ENCODE measurements around the gene MED15. TPM values are rescaled to one million over a fixed set of nuclear protein-coding genes. Genes with fewer than 3 reads are reported as not detected.

The MED15 gene
- total RNA-seq, 1 donor from 2014 or later: 111 TPM

DNA sequence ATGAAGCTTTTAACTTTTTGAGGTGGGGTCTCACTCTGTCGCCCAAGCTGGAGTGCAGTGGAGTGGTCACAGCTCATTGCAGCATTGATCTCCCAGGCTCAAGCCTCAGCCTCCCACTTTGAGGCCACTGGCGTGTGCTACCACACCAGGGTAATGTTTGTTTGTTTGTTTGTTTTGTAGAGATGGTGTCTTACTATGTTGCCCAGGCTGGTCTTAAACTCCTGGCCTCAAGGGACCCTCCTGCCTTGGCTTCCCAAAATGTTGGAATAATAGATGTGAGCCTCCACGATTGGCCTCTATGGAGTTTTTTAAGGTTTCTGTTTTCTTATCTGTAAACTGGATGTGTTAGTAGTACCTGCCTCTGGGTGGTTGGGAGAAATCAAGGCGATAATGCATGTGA, 41.4 kb downstream of the MED15 start:
- Mint-ChIP-seq H3K27ac (ENCODE audit: unreplicated experiment) (peak overlapping the region; percentile 97), H3K4me1 (ENCODE audit: low read depth) (peaks cover 77% of the 10 kb centered on the region), H3K36me3 (ENCODE audit: low read depth) (peaks cover 12% of the 10 kb centered on the region), H3K9me3 (ENCODE audit: low read depth) (no peaks in the 10 kb centered on the region), H3K27me3 (ENCODE audit: low read depth) (no peaks in the 10 kb centered on the region), H3K4me3 (ENCODE audit: unreplicated experiment) (no peak overlapping the region)
- DNase-seq (ENCODE audit: low spot score): no peak
- TF ChIP-seq, protein P1, sequence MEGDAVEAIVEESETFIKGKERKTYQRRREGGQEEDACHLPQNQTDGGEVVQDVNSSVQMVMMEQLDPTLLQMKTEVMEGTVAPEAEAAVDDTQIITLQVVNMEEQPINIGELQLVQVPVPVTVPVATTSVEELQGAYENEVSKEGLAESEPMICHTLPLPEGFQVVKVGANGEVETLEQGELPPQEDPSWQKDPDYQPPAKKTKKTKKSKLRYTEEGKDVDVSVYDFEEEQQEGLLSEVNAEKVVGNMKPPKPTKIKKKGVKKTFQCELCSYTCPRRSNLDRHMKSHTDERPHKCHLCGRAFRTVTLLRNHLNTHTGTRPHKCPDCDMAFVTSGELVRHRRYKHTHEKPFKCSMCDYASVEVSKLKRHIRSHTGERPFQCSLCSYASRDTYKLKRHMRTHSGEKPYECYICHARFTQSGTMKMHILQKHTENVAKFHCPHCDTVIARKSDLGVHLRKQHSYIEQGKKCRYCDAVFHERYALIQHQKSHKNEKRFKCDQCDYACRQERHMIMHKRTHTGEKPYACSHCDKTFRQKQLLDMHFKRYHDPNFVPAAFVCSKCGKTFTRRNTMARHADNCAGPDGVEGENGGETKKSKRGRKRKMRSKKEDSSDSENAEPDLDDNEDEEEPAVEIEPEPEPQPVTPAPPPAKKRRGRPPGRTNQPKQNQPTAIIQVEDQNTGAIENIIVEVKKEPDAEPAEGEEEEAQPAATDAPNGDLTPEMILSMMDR (IDR thresholded peaks at IDR 0.05): no peak

DNA sequence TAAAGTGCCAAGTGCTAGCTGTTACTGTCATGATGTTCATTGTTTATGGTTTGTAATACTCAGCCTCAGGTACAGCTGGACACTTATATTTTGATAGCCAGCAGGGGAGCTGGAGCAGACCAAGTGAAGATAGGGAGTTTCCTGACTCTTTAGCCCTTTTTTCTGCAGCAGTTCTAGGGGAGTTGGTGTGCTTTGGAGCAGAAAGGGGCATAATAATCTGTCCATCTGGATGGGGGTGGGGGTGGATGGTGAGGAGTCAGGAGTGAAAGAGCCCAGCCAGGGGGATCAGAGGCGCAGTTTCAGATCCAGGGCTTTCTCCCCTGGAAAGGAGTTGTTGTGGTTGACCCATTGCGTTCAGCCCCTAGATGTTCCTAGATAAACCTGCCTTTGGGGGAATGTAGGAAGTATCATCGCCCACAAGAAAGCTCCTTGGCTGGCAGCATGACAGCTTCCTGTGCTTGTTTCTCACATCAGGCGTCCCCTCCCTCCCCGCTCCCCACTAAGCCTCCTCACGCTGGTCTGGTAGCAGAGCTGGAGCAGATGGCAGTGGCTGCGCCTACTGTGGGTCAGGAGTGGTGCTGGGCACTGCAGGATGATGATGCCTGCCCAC, 41.9 kb downstream of the MED15 start:
- no peak overlapping the region for H3K4me3 Mint-ChIP-seq (ENCODE audit: unreplicated experiment)
- H3K4me1 Mint-ChIP-seq (ENCODE audit: low read depth): peaks cover 80% of the 10 kb centered on the region
- DNase-seq (ENCODE audit: low spot score): no peak

DNA sequence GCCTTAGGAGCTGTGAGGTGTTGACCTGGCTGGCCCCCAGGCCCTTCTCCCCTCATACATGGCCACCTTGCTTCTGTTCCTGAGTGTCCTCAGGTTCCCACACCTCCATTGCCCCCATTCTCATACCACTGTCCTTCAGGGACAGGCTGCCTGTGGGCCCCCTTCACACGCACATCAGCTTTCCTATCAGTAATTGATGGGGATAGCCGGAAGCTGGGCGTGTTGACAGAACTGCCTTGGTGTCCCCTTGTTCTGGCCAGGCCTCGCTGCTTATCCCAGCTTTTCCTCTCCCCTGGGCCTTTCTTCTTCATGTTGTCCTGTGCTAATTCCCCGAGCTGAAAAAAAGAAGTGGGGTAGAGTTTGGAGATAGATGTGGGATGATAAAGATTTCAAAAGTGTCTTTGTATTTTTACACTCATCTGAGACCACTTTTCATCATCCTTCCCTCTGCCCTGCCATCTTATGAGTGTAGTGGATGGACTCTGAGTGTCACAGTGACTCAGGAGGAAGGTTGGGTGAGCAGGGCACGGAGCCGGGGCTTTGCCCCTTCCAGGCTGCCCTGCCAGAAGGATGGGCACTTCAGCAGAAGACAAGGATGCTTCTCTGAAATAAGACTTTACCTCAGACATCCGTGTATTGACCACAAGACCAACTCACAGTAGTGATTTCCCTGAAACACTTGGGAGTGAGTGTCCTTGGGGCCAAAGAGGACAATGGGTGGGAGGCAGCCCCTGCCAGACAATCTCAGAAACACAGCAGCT, 42.8 kb downstream of the MED15 start:
- DNase-seq (ENCODE audit: low spot score): no peak
- no peak overlapping the region for H3K4me3 Mint-ChIP-seq (ENCODE audit: unreplicated experiment)
- H3K4me1 Mint-ChIP-seq (ENCODE audit: low read depth): peaks cover 85% of the 10 kb centered on the region
- peaks cover 8% of the 10 kb centered on the region for H3K36me3 Mint-ChIP-seq (ENCODE audit: low read depth)
- no peaks in the 10 kb centered on the region for H3K9me3 Mint-ChIP-seq (ENCODE audit: low read depth)
- peak overlapping the region; percentile 97 for H3K27ac Mint-ChIP-seq (ENCODE audit: unreplicated experiment)
- TF ChIP-seq, protein P1 (IDR thresholded peaks at IDR 0.05): no peak
- H3K27me3 Mint-ChIP-seq (ENCODE audit: low read depth): no peaks in the 10 kb centered on the region

More for the DNA sequence above, 41.9 kb downstream of the MED15 start:
- peak overlapping the region; percentile 97 for H3K27ac Mint-ChIP-seq (ENCODE audit: unreplicated experiment)
- peaks cover 11% of the 10 kb centered on the region for H3K36me3 Mint-ChIP-seq (ENCODE audit: low read depth)
- no peaks in the 10 kb centered on the region for H3K27me3 Mint-ChIP-seq (ENCODE audit: low read depth)
- H3K9me3 Mint-ChIP-seq (ENCODE audit: low read depth): no peaks in the 10 kb centered on the region
- TF ChIP-seq, protein P1 (IDR thresholded peaks at IDR 0.05): no peak

DNA sequence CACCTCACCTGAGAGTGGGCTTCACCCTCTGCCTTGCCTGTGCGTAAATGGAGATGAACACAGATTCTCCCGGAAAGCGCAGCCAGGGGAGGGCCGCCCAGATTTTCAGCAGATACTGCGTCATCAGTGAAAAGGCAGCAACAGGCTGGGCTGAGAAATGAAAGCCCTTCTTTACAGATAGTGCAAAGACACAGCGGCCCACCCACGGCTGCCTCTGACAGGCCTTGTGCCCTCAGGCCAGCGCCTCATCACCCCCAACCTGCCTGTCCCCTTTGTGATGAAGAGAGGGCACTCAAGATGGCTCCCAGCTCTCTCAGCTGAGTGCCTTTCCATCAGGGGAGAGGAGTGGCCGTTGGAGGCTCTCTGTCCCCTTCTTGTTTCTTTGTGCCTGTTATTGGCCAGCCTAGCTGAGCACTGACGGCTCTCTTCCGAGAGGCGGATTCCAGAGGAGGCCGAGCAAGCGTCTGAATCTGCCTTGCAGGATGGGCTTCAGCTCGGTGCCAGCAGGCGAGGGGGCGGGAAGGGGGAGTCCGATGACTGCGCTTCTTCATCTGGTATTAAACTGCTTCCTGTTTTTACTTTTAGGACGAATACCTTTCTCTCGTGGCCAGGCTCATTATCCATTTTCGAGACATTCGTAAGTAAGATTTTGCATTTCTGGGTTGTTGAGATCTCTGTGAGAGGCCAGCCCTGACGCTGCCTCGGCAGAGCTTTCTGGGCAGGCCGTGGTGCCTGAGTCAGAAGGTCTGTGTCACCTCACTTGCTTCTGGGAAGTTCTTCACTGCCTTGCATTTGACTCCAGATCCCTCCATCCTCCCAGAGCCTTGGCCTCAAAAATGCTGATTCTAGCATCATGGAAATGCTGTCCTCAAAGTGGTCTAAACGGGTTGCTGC, 43.7 kb downstream of the MED15 start:
- peak; percentile 74 for DNase-seq (ENCODE audit: low spot score)
- TF ChIP-seq, protein P1 (IDR thresholded peaks at IDR 0.05): no peak
- peaks cover 9% of the 10 kb centered on the region for H3K36me3 Mint-ChIP-seq (ENCODE audit: low read depth)
- peaks cover 86% of the 10 kb centered on the region for H3K4me1 Mint-ChIP-seq (ENCODE audit: low read depth)
- peak overlapping the region; percentile 34 for H3K4me3 Mint-ChIP-seq (ENCODE audit: unreplicated experiment)
- peak overlapping the region; percentile 97 for H3K27ac Mint-ChIP-seq (ENCODE audit: unreplicated experiment)
- no peaks in the 10 kb centered on the region for H3K27me3 Mint-ChIP-seq (ENCODE audit: low read depth)
- no peaks in the 10 kb centered on the region for H3K9me3 Mint-ChIP-seq (ENCODE audit: low read depth)
